GM23338 (cell line): ENCODE results near the gene SLCO4A1. TPM values are rescaled to one million over a fixed set of nuclear protein-coding genes. Genes with fewer than 3 reads are reported as not detected.

ENCODE experiments used
- ATAC-seq: fragments of 200-7000 bp; cut with Tn5 transposase; 3 replicates; pipeline ENCODE4 v1.9.1; 2020
- DNase-seq: peaks from one replicate; pipeline ENCODE4 v3.0.0-alpha.2; 2015; ENCODE audit warnings: low spot score
- H2AFZ ChIP-seq: fragments of 200-600 bp; sonication (generic); 2 replicates; pipeline ENCODE4 v1.8.0; 2016; ENCODE audit warnings: antibody characterized with exemption, mild to moderate bottlenecking, moderate library complexity
- H3F3A ChIP-seq: fragments of 200-600 bp; sonication (generic); replicated peaks from 2 replicates; pipeline ENCODE4 v1.8.0; 2017; ENCODE audit warnings: antibody characterized with exemption, mixed run types, low read depth
- H3K27ac ChIP-seq: fragments of 200-600 bp; sonication (generic); 2 replicates; pipeline ENCODE4 v1.6.1; 2016; ENCODE audit warnings: low read depth
- H3K27me3 ChIP-seq: fragments of 200-600 bp; sonication (generic); 2 replicates; pipeline ENCODE4 v1.8.0; 2016; ENCODE audit warnings: mild to moderate bottlenecking, mixed run types, moderate library complexity; ENCODE audit not compliant: insufficient read depth
- H3K36me3 ChIP-seq: fragments of 200-600 bp; sonication (generic); 2 replicates; pipeline ENCODE4 v1.8.0; 2016; ENCODE audit warnings: mild to moderate bottlenecking; ENCODE audit not compliant: insufficient read depth
- H3K4me1 ChIP-seq: fragments of 200-600 bp; sonication (generic); 2 replicates; pipeline ENCODE4 v1.8.0; 2016; ENCODE audit warnings: mild to moderate bottlenecking, moderate library complexity; ENCODE audit not compliant: insufficient read depth
- H3K4me2 ChIP-seq: fragments of 200-600 bp; sonication (generic); 2 replicates; pipeline ENCODE4 v1.7.1; 2017; ENCODE audit warnings: mixed run types
- H3K4me3 ChIP-seq: fragments of 200-600 bp; sonication (generic); 2 replicates; pipeline ENCODE4 v1.6.1; 2016; ENCODE audit warnings: mixed run types
- H3K79me2 ChIP-seq: fragments of 200-600 bp; sonication (generic); replicated peaks from 2 replicates; pipeline ENCODE4 v1.8.0; 2017; ENCODE audit warnings: mild to moderate bottlenecking; ENCODE audit not compliant: insufficient read depth
- H3K9me2 ChIP-seq: fragments of 200-600 bp; sonication (generic); 2 replicates; pipeline ENCODE4 v1.8.0; 2017; ENCODE audit not compliant: insufficient read depth
- H4K20me1 ChIP-seq: fragments of 200-600 bp; sonication (generic); replicated peaks from 2 replicates; pipeline ENCODE4 v1.8.0; 2017; ENCODE audit warnings: mild to moderate bottlenecking; ENCODE audit not compliant: insufficient read depth
- H3K27ac Mint-ChIP-seq: 2 replicates; pipeline ENCODE4 v1.8.0; 2020; ENCODE audit warnings: inconsistent platforms, mild to moderate bottlenecking, moderate library complexity, mixed read lengths
- H3K27me3 Mint-ChIP-seq: 3 replicates; pipeline ENCODE4 v1.8.0; 2022; ENCODE audit warnings: low read depth, mild to moderate bottlenecking, moderate library complexity, mixed read lengths, inconsistent platforms; ENCODE audit not compliant: insufficient read depth, poor library complexity
- H3K36me3 Mint-ChIP-seq: 3 replicates; pipeline ENCODE4 v1.8.0; 2021; ENCODE audit warnings: low read depth, mild to moderate bottlenecking, inconsistent platforms, moderate library complexity, mixed read lengths
- H3K4me1 Mint-ChIP-seq: 3 replicates; pipeline ENCODE4 v1.8.0; 2020; ENCODE audit warnings: mild to moderate bottlenecking, inconsistent platforms, mixed read lengths
- H3K4me3 Mint-ChIP-seq: 3 replicates; pipeline ENCODE4 v1.8.0; 2021; ENCODE audit warnings: moderate library complexity, mild to moderate bottlenecking, inconsistent platforms, mixed read lengths
- H3K9me3 Mint-ChIP-seq: 3 replicates; pipeline ENCODE4 v1.8.0; 2020; ENCODE audit warnings: moderate library complexity, mild to moderate bottlenecking, inconsistent platforms, mixed read lengths
- CREB1 ChIP-seq: fragments of 250-450 bp; sonication (Bioruptor Pico); IDR thresholded peaks from 2 replicates; pipeline ENCODE4 v1.5.0; 2020; ENCODE audit warnings: low read depth, mild to moderate bottlenecking, moderate library complexity
- JUNB ChIP-seq: IDR thresholded peaks from one replicate; pipeline ENCODE4 v1.6.1; 2016; ENCODE audit warnings: antibody characterized with exemption; ENCODE audit not compliant: unreplicated experiment
- ZNF331 ChIP-seq: fragments of 250-450 bp; sonication (Bioruptor Pico); IDR thresholded peaks from 2 replicates; pipeline ENCODE4 v1.5.0; 2020; ENCODE audit warnings: low read depth, mild to moderate bottlenecking, moderate library complexity
- ZNF462 ChIP-seq: fragments of 250-450 bp; sonication (Bioruptor Pico); IDR thresholded peaks from 2 replicates; pipeline ENCODE4 v1.5.0; 2020; ENCODE audit warnings: mild to moderate bottlenecking, moderate library complexity
- polyA plus RNA-seq: library from polyadenylated mRNA; unstranded; fragments of >200 nt; fragmentation: Nextera tagmentation; extraction: Ambion mirVana; gene quantifications from 2 replicates; pipeline ENCODE4 v1.2.1, GENCODE V29; 2016
- total RNA-seq: library from RNA; depleted of rRNA; stranded (reverse); fragments of >200 nt; shearing (Covaris generic); gene quantifications from 2 replicates; pipeline ENCODE4 v1.2.3, GENCODE V29; 2014
- TF ChIP-seq, protein P1 (sequence below), 2 experiments: fragments of 200-600 bp in 1 of 2; sonication (generic) in 1 of 2; conservative IDR thresholded peaks; 2 replicates each; pipeline versions ENCODE4 v1.5.1 to v1.6.1; 2016 to 2017; ENCODE audit warnings: antibody characterized with exemption in 2 of 2, low read depth in 2 of 2, mild to moderate bottlenecking in 2 of 2, moderate library complexity in 1 of 2

SLCO4A1 gene
- total and polyA plus RNA-seq, 2 experiments from 2014 or later: 28.5 to 41.6 TPM

GRCh38 chr20:62670156-62670555 lies 27.9 kb downstream of the SLCO4A1 start:
- no peaks in the 10 kb centered on the region for H3K9me2 ChIP-seq
- H3K27me3 ChIP-seq: no peaks in the 10 kb centered on the region
- Mint-ChIP-seq H3K27me3 (peaks cover 7% of the 10 kb centered on the region), H3K27ac (no peak overlapping the region), H3K4me3 (no peak overlapping the region), H3K9me3 (peaks cover 2% of the 10 kb centered on the region; the same call in 1 of the 3 replicates), H3K4me1 (0 out of 3 replicates have a peak, but pooled peaks cover 4% of the 10 kb centered on the region), H3K36me3 (peaks cover 7% of the 10 kb centered on the region; the same call in 2 of the 3 replicates)
- H3K4me3 ChIP-seq: no peak overlapping the region
- H3K4me2 ChIP-seq: no peak overlapping the region
- H3K36me3 ChIP-seq: no peaks in the 10 kb centered on the region
- H3K27ac ChIP-seq: no peak overlapping the region
- no peaks in the 10 kb centered on the region; the same call in 1 of the 2 replicates for H4K20me1 ChIP-seq
- H3K4me1 ChIP-seq: no peaks in the 10 kb centered on the region
- TF ChIP-seq, protein P1, sequence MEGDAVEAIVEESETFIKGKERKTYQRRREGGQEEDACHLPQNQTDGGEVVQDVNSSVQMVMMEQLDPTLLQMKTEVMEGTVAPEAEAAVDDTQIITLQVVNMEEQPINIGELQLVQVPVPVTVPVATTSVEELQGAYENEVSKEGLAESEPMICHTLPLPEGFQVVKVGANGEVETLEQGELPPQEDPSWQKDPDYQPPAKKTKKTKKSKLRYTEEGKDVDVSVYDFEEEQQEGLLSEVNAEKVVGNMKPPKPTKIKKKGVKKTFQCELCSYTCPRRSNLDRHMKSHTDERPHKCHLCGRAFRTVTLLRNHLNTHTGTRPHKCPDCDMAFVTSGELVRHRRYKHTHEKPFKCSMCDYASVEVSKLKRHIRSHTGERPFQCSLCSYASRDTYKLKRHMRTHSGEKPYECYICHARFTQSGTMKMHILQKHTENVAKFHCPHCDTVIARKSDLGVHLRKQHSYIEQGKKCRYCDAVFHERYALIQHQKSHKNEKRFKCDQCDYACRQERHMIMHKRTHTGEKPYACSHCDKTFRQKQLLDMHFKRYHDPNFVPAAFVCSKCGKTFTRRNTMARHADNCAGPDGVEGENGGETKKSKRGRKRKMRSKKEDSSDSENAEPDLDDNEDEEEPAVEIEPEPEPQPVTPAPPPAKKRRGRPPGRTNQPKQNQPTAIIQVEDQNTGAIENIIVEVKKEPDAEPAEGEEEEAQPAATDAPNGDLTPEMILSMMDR (conservative IDR thresholded peaks at IDR 0.05; ENCODE audit: low read depth in 2 of 2): no peak
- no peak for TF ChIP-seq JUNB
- TF ChIP-seq ZNF462: no peak
- no peak for TF ChIP-seq CREB1 (CRISPR knock-in tag)
- no peak for TF ChIP-seq ZNF331
- no peaks in the 10 kb centered on the region for H3F3A ChIP-seq
- no peak for DNase-seq
- H3K79me2 ChIP-seq: no peaks in the 10 kb centered on the region
- H2AFZ ChIP-seq: no peak overlapping the region
- no peak for ATAC-seq
